ENCODE data around the gene DDIAS.
"Not testable (repeated sequence)": the region's sequence is repeated elsewhere in the genome, so short reads cannot be mapped to it uniquely, and the experiment has no call there.

Gene DDIAS, protein sequence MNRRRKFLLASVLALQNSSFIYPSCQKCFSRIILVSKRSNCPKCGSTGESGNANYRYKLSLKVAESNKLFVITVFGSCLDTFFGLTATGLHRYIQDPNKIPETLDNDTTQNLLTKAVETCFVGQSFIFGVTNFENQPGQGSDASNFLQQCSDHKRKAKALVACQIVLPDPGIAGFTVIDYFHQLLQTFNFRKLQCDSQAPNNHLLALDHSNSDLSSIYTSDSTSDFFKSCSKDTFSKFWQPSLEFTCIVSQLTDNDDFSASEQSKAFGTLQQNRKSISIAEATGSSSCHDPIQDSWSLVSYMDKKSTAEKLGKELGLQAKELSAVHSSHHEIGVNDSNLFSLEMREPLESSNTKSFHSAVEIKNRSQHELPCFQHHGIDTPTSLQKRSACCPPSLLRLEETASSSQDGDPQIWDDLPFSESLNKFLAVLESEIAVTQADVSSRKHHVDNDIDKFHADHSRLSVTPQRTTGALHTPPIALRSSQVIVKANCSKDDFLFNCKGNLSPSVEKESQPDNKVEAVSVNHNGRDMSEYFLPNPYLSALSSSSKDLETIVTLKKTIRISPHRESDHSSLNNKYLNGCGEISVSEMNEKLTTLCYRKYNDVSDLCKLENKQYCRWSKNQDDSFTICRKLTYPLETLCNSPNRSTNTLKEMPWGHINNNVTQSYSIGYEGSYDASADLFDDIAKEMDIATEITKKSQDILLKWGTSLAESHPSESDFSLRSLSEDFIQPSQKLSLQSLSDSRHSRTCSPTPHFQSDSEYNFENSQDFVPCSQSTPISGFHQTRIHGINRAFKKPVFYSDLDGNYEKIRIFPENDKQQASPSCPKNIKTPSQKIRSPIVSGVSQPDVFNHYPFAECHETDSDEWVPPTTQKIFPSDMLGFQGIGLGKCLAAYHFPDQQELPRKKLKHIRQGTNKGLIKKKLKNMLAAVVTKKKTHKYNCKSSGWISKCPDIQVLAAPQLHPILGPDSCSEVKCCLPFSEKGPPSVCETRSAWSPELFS

DNA sequence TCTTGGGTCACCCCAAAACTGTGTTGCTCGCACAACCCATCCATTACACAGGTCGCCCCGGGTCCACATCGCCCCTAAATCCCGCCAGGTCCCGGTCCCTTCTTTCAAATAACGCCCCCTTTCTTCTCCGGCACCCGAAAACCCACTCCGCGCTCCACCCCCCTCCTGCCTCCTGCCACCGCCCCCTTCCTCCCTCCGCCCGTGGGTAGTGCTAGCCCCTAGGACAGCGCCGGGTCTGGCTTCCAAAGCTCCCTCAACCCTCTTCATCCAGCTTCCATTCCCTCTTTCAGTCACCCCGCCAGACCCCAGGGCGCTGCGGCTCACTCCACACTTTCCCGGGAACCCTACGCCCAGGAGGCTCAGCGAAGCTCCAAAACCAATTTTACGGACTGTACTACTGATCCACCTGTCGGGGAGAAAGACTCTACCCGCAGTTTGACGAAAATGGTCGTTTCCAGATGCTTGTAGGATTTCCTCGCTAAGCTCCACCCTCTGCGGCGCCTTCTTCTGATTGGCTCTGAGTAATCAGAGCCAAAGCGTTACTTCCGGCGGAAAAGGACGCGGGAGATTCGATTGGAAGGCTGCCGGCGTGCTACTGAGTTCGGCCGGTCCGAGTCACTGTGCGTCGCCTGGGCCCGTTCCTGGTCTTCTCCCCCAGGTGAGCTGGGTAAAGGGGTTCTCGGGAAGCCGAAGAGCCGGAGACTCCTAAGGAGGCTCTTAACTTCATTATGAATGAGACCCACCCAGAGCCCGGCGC, at the start of gene DDIAS:
Gene DDIAS (plus strand): TSS at position 572 of the 757 bp plus-strand sequence. CDS start 13,003 bp downstream, outside the sequence.
- peak; percentile 99 for DNase-seq

DNA sequence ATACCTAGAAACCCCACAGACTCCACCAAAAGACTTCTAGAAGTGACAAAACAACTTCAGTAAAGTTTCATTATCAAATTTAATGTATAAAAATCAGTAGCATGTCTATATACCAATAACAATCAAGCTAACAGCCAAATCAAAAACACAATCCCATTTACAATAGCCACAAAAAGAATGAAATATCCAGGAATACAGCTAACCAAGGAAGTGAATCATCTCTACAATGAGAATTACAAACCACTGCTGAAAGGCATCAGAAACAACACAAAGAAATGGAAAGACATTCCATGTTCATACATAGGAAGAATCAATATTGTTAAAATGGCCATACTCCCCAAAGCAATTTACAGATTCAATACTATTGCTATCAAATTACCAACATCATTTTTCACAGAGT, 47.3 kb upstream of the DDIAS start:
- no peak for DNase-seq

DNA sequence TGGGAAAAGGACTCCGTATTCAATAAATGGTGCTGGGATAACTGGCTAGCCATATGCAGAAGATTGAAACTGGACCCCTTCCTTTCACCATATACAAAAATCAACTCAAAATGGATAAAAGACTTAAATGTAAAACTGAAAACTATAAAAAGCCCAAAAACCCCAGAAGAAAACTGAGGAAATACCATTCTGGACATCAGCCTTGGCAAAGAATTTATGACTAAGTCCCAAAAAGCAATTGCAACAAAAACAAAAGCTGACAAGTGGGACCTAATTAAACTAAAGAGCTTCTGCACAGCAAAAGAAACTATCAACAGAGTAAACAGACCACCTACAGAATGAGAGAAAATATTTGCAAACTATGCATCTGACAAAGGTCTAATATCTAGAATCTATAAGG, 46.6 kb upstream of the DDIAS start:
- DNase-seq, result not testable (repeated sequence)

DNA sequence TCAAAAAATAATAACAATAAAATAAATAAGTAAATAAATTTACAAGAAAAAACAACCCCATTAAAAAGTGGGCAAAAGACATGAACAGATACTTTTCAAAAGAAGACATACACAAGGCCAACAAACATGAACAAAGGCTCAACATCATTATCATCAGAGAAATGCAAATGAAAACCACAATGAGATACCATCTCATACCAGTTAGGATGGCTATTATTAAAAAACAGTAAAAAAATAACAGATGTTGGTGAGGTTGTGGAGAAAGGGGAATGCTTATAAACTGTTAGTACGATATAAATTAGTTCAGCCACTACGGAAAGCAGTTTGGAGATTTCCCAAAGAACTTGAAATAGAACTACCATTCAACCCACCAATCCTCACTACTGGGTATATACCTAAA, 45.9 kb upstream of the DDIAS start:
- DNase-seq, result no peak

DNA sequence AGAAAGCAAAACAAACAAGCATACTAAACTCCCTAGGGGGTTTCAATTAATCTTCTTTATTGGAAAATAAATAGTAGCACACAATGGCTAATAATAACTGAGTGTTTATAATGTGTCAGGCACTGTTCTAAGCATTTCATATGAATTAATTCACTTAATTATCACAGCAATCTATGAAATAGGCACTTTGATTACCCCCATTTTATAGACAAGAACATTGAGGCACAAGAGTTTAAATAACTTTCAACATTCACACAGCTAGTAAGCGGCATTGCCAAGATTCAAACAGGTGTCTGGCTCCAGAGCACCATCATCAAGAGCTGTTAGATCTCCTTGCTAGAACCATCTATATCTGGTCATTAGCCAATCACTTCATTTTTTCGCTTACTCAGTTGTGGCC, 44.4 kb upstream of the DDIAS start:
- no peak for DNase-seq

DNA sequence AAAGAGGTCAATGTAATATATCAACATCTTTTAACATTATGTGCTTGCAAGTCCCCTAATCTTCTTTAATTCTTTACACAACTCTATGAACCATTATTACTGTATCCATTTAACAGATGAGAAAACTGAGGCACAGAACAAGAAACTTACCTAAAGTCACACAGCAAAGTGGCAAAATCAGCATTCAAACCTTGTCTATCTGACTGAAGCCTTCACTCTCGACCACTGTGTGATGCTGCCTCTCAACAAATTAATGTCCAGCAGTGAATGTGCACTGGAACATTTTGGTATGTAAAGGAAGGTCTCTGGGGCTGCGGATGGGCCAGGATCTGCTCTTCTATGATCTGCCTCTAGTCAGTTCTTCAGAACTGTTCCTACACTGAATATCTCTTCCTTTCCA, 43.4 kb upstream of the DDIAS start:
- no peak for DNase-seq

DNA sequence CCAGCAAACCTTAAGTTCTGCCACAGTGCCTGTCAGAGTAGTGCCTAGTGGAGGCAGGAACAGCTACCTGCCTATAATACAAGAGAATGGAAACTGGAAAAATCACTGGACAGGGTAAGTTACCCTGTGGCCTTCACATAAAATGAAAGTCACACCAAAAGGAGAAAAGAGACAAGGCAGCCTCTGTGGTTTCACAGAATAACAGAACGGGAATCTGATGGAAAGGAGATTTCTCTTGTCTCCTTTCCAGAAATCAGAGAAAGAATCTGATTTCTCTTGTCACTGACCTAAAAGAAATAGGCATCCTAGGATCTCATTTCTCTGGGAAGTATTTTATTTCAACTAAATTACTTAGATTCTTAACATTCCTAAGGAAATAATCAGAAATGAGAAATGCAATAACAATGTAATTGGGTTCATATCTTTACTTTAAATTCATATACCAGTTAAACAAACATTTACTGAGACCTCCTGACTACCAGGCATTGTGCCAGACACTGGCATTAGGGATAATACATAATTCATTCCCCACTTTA, 42.9 kb upstream of the DDIAS start:
- no peak for DNase-seq

DNA sequence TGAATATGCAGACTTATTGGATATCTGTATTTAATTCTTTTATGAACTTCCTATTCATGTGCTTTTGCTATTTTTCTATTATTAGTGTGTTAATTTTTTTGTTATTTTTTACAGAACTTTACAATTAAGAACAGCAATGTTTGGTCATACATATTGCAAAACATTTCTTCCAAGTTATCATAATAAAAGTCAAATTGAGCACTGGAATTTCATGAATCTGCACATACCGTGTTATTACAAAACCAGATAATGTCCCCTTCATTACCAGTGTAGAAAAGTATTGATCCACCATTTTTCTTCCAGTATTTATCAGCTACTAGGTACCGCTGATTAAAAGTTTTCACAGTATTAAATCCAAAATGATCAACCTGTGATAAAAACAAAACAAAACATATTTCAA, 41.8 kb upstream of the DDIAS start:
- no peak for DNase-seq

DNA sequence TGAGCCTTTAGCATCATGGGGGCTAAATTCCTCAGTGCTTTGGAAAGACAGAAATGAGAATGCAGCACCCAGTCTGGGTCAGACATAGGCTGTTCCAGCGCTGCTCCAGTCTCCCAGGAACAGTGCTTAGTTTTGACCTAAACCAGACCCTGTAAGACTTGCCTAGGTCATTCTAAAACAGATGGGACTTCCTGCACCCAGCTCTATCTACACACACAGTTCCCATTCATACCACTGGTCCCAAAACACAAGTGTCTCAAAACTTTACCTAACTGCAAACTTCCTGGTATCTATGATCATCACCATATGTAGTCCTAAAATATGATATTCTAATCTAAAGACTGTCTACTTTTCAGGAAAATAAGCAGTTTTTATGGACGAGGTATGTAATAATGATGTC, 39.2 kb upstream of the DDIAS start:
- no peak for DNase-seq

DNA sequence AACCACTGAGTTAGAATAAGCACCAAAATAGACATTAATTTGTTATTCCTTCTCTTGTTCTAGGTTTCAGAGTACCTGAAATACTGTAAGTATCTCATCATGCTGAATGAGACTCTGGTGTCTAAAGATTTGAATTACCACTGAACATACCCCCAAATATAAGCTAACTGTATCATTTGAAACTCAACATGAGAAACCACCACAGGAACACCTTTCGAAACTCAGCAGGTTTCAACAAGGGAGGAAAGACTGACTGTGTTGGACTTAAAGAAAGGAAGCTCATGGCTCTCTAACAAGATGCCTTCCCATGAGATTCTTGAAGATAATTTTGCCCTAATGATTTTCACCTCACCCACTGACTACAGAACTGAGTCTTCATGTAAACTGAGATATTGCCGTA, 38.3 kb upstream of the DDIAS start:
- no peak for DNase-seq

DNA sequence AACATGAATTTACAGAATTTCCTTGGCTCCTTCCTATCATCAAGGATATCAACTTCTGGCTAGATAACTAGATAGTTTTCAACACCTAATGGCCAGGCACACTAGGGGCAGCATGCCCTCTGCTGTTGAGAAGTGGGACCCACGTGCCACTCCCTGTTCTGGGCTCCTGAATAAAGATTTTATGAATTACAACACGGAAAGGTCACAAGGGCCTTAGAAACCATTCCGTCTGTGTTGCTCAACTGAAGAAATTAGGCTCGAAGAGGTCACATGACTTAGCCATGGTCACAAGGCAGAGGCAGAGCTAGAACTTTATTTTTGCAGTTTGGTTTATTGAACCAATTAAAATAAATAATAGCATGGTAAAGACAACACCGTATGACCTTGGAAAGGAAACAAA, 37.3 kb upstream of the DDIAS start:
- peak; percentile 67 for DNase-seq

DNA sequence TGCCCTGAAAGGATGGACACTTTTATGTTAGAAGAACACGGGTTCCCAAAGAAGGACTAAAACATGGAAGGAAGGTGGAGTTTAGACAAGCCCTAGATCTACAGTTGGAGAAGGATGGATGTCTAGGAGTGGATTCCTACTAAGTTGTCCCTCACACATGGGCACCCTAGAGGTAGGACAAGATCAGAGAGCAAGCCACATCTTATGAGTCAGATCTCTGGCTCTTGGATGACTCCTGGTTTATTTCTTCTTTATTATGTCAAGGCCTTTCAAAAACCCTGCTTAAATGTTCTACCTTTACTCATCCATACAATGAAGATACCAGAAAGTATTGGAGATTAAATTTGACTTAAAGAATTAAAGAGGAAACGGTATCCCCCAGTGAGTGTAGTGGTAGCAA, 35.7 kb upstream of the DDIAS start:
- no peak for DNase-seq

DNA sequence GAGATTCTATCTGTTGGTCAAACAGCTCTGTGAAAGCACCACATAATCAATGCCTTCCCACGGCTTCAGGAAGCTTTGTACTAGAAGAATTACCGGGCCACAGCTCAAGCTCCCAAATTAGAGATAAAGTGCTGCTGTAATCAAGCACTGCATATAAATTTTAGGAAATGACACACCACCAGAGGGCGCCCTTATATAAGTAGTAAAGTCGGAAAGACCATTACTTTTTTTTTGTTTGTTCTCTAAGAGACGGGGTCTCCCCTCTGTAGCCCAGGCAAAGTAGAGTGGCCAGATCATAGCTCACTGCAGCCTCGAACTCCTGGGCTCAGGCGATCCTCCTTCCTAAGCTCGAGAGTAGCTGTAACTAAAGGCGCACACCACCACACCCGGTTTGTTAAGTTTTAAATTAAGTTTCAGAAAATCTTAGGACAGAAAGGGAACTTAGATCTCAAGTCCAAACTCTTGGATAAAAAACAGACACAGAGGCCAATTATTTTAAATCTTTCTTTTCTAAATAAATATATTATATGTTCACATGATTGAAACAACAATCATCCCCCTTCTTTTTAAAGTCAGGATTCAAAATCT, 33.9 kb upstream of the DDIAS start:
- peak; percentile 63 for DNase-seq

DNA sequence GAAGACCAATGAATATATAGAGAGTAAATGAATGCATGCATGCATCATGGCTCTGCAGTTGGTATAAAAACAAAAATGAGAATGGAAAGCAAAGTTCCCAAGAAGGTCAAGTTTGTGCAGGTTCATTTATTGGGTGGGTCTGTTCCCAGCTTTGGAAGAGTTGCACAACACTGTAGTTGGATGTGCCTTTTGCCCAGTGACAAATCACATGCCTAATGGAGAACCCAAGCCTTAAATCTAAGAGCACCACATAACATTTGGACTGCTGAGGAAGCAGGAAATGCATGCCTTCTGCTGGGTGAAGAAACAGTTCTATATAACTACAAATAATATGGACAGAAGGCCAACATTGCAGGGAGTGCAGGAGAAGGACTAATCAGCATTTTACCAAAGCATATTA, 31.9 kb upstream of the DDIAS start:
- no peak for DNase-seq

DNA sequence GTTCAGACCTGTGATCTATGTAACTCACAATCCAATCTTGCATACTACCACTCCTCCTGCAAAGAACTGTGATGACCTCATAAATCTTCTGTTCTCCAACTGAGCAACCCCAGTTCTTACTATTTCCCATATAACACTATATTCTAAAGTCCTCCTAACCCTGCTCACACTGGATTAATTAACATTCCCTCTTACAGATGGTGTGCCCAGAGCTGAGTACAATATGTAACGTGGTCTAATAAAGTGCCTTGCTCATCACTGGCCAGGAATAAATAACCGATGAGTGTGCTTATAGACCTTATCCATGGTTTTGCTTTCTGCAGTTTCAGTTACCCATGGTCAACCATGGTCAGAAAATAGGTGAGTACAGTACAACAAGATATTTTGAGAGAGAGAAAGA, 29.9 kb upstream of the DDIAS start:
- no peak for DNase-seq

DNA sequence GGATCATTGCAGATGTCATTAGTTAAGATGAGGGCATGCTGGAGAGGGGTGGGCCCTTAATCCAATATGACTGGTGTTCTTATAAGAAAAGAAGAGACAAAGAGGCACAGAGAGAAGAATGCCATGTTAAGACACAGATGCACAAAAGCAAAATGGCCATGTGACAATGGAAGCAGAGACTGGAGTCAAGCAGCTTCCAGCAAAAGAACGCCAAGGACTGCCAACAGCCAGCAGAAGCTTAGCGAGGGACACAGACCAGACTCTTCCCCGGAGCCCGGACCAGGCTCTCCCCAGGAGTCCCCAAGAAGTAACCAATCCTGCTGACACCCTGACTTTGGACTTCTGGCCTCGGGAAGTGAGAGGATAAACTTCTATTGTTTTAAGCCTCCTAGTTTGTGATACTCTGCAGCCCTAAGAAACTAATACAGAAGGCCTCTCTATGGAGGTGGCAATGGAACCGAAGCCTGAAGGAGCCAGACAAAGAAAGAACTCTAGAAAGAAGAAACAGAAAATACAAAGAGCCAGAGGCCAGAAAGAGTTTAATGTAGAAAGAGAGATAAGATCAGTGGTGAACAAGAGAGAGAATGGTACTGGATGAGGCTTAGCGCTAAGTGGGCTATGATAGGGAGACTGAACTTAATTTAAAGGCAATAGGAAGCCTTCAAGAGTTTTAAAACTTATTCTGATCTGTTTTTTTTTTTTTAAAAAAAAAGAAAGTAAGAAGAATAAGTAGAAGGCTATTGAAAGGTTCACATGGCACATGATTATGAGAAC, 29.0 kb upstream of the DDIAS start:
- no peak for DNase-seq

DNA sequence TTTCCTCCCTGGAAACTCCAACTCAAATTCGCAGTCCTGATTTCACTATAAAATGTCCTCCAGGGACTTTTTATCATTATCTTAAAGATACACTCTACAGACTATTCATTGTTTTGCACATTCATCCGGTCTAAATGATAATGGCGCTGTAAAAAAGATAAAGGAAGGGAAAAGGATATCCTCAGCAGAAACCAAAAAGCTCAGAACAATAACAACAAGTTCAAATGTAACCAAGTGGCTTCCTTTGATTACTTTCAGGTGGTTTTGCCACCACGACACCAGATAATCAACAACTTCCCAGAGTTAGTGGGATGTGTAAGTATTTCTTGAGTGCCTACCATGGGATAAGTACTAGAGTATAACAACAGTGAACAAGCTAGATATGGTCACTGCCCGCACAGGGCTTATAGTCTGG, 27.6 kb upstream of the DDIAS start:
- DNase-seq, result no peak

DNA sequence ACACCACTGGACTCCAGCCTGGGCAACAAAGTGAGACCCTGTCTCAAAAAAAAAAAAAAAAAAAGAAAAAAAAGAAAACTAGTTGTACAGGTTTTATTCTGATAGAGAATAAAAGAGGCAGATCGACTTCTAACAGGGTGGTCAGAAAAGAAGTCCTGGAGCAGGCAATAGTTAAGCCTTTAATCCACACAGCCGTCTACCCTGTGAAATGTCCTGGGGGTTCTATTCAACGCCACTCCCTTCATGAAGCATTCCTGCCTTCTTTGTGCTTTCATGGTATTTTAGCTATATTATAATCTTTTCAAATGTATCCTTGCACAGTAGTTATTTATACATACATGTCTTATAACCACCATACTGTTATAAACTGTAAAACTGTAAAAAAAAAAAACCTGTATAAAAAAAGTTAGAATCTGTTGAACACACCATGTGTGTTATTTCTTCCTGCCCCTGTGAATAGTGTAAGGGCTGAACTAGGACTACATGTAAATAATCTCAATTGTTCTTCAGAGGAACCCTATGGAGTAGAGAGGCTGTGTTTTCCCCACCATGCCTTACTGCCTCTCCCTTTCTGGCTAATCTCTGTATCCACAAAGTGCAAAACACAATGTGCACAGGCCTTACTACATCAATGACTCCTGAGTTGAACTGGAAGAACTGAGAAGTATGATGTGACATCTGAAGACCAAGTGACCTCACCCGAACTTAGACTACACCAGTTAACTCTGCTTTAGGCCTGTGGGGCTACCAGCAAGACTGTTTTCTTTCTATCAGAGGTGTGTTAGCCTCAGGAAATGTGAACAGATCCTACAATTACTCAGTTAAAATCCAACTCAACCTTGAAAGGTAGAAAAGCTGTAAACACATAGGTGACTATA, 26.7 kb upstream of the DDIAS start:
- no peak for DNase-seq

DNA sequence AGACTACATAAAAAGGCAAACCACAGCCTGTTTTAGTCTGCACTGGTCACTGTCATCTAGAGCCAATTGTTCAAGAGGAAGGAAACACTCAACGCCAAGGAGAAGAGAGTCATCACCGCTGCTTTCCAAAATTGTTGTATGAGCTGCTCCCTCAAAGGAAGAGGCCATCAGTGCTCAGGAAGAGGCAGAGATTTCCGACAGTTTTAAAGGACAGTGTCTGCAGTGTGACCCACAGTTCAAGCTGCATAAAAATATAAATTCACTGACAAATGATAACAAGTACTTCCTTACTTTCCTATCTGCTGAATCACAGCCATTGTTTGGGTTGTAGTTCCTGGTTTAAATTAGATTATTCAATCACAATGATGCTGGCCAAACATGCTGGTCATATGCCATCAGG, 17.7 kb upstream of the DDIAS start:
- DNase-seq, result no peak

DNA sequence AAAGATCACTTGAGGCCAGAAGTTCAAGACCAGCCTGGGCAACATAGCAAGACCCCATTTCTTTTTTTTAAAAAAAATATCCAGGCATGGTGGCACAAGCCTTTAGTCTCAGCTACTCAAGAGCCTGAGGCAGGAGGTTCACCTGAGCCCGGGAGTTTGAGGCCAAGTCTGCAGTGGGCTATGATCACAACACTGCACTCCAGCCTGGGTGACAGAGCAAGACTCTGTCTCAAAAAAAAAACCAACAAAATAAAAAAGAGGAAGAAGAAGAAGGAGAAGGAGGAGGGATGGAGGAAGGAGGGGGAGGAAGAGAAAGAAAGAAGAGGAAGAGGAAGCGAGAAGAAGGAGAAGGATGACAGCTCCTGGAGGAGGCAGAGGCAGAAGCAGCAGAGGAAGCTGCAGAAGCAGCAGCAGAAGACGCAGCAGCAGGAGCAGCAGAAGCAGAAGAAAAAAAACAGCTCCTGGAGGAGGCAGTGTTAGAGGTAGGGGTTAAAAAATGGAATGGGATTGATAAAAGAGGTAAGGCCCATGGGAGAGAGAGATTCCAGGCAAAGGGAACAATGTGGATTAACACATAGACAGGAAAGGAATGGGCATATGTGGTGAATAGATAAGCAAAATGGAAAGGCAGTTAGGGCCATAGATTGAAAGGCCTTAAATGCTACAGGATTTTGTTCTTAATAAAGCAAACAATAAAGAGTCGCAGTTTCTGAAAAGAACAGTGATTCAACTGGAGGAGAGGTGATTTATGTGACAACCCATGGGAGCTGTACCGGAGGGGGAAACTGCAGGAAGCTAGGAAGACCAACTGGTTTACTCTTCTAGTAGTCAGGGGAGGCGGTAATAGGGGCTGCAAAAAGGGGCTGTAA, 12.2 kb upstream of the DDIAS start:
- DNase-seq, result no peak
